A673 (cell line): Measurements from ENCODE around the gene MEGF6. TPM values are rescaled to one million over a fixed set of nuclear protein-coding genes. Genes with fewer than 3 reads are reported as not detected.

Experiments
- BruUV-seq: library from RNA; stranded (reverse); fragments of 400-500 nt; replicated peaks from 2 replicates; lab custom pipeline; 2021; lab: Mats Ljungman, UMichigan
- CTCF ChIA-PET: fragments of 300-600 bp; sonication (Branson Sonifier 250); formaldehyde crosslinking; loops from one replicate; lab custom pipeline; 2022; ENCODE audit warnings: antibody characterized with exemption; lab: Charles Lee
- POLR2A ChIA-PET: fragments of 300-600 bp; sonication (Branson Sonifier 250); formaldehyde crosslinking; loops from one replicate; lab custom pipeline; 2022; ENCODE audit warnings: antibody characterized with exemption; ENCODE audit not compliant: low non-redundant PET; lab: Charles Lee
- DNase-seq: peaks from one replicate; pipeline ENCODE4 v3.0.0-alpha.2; 2015; ENCODE audit warnings: low spot score
- H3K27ac ChIP-seq: fragments of 200-600 bp; sonication (generic); 2 replicates; pipeline ENCODE4 v1.5.1; 2016; ENCODE audit warnings: mixed run types, low read depth, mild to moderate bottlenecking, mixed read lengths, antibody characterized with exemption, low read length; ENCODE audit not compliant: poor library complexity, severe bottlenecking
- H3K27me3 ChIP-seq: fragments of 200-600 bp; sonication (generic); replicated peaks from 2 replicates; pipeline ENCODE4 v1.6.1; 2017; ENCODE audit warnings: mixed run types, low read depth, mild to moderate bottlenecking, mixed read lengths, antibody characterized with exemption, low read length; ENCODE audit not compliant: insufficient read depth, poor library complexity
- H3K36me3 ChIP-seq: fragments of 200-600 bp; sonication (generic); 2 replicates; pipeline ENCODE4 v1.6.1; 2016; ENCODE audit warnings: mixed run types, mild to moderate bottlenecking, mixed read lengths, antibody characterized with exemption, low read length; ENCODE audit not compliant: insufficient read depth, poor library complexity, severe bottlenecking
- H3K4me1 ChIP-seq: fragments of 200-600 bp; sonication (generic); 2 replicates; pipeline ENCODE4 v1.6.1; 2017; ENCODE audit warnings: mixed run types, mild to moderate bottlenecking, mixed read lengths, antibody characterized with exemption, low read length; ENCODE audit not compliant: insufficient read depth, poor library complexity, severe bottlenecking
- H3K4me3 ChIP-seq: fragments of 200-600 bp; sonication (generic); 2 replicates; pipeline ENCODE4 v1.5.1; 2016; ENCODE audit warnings: low read depth, mixed run types, mild to moderate bottlenecking, mixed read lengths, low read length; ENCODE audit not compliant: poor library complexity, severe bottlenecking
- H3K9me3 ChIP-seq: fragments of 200-600 bp; sonication (generic); 2 replicates; pipeline ENCODE4 v1.6.1; 2016; ENCODE audit warnings: mixed run types, low read depth, mild to moderate bottlenecking, mixed read lengths, antibody characterized with exemption, low read length; ENCODE audit not compliant: poor library complexity, severe bottlenecking
- EZH2 ChIP-seq: fragments of 200-600 bp; sonication (generic); IDR thresholded peaks from 2 replicates; pipeline ENCODE4 v1.6.1; 2017; ENCODE audit warnings: borderline replicate concordance, low read depth, mild to moderate bottlenecking, mixed read lengths, antibody characterized with exemption, low read length; ENCODE audit not compliant: poor library complexity, severe bottlenecking
- intact Hi-C: fragments of 100-400 bp; cut with micrococcal nuclease; formaldehyde crosslinking; loops from one replicate; pipeline ENCODE4 v1.10.0; 2022; ENCODE audit not compliant: unreplicated experiment
- total RNA-seq: library from RNA; stranded (reverse); gene quantifications from 2 replicates; pipeline ENCODE4 v1.2.3, GENCODE V29; 2021
- TF ChIP-seq, protein P1 (sequence below): fragments of 300-800, 200-600 bp; sonication (generic); conservative IDR thresholded peaks from 2 replicates; pipeline ENCODE4 v1.5.1; 2017; ENCODE audit warnings: low read depth, mild to moderate bottlenecking, antibody characterized with exemption, low read length, moderate library complexity, mixed read lengths

MEGF6 gene
- total RNA-seq, 1 experiment from 2014 or later: 2.8 TPM

DNA sequence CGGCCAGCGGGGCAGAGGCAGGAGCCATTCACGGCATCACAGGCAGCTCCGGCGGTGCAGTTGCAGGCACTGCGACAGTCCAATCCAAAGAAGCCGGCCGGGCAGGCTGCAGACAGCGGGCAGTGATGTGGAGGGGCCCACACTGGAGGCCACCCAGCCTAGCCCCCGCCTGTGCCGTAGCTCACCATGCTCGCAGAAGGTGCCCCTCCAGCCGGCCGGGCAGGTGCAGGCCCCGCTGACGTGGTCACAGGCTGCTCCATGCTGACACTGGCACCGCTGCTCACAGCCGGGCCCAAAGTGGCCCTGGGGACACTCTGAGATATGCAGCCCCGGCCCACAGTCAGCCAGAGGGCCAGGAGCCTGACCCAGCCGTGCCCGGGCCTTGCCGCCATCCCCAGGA lies 111.7 kb downstream of the MEGF6 start:
- intact Hi-C loops: no loop called here
- H3K27me3 ChIP-seq: no peaks in the 10 kb centered on the region
- H3K4me1 ChIP-seq: no peaks in the 10 kb centered on the region
- H3K27ac ChIP-seq: no peak overlapping the region
- ChIA-PET POLR2A (no interaction called here), CTCF (interaction anchor here (1.1 kb wide), 1 partner anchor 8 kb away, joined by 3 read pairs; no protein-coding TSS in a partner anchor)
- no peak for DNase-seq
- H3K9me3 ChIP-seq: no peaks in the 10 kb centered on the region
- H3K4me3 ChIP-seq: no peak overlapping the region
- TF ChIP-seq EZH2: no peak
- TF ChIP-seq, protein P1, sequence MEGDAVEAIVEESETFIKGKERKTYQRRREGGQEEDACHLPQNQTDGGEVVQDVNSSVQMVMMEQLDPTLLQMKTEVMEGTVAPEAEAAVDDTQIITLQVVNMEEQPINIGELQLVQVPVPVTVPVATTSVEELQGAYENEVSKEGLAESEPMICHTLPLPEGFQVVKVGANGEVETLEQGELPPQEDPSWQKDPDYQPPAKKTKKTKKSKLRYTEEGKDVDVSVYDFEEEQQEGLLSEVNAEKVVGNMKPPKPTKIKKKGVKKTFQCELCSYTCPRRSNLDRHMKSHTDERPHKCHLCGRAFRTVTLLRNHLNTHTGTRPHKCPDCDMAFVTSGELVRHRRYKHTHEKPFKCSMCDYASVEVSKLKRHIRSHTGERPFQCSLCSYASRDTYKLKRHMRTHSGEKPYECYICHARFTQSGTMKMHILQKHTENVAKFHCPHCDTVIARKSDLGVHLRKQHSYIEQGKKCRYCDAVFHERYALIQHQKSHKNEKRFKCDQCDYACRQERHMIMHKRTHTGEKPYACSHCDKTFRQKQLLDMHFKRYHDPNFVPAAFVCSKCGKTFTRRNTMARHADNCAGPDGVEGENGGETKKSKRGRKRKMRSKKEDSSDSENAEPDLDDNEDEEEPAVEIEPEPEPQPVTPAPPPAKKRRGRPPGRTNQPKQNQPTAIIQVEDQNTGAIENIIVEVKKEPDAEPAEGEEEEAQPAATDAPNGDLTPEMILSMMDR: no peak
- no peaks in the 10 kb centered on the region for H3K36me3 ChIP-seq
- BruUV-seq: no TSS peak

DNA sequence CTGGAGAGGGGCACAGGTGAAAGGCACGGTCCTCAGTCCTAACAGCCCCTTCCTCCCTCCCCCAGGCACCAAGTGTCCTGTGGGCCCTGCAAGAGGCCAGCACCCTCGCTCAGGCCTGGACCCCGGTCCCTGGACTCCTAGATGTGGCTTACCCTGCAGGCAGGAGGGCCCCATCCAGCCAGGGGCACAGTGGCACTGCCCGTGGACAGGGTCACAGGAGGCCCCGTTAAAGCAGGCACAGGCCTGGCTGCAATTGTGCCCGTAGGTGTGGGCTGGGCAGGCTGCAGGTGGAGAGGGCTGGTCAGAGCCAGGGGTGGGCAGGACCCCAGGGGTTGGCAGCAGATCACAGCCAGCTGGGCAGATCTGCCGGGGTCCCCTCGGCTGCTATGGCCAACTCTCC lies 112.3 kb downstream of the MEGF6 start:
- DNase-seq: no peak
- Histone ChIP-seq H3K27ac (no peak overlapping the region), H3K27me3 (no peaks in the 10 kb centered on the region), H3K4me1 (no peaks in the 10 kb centered on the region), H3K9me3 (no peaks in the 10 kb centered on the region), H3K36me3 (no peaks in the 10 kb centered on the region), H3K4me3 (no peak overlapping the region)
- intact Hi-C loops: no loop called here
- POLR2A ChIA-PET: no interaction called here
- TF ChIP-seq, protein P1: no peak
- TF ChIP-seq EZH2: no peak
- CTCF ChIA-PET: interaction anchor here (1.1 kb wide), 1 partner anchor 8 kb away, joined by 3 read pairs; no protein-coding TSS in a partner anchor
- BruUV-seq: no TSS peak

DNA sequence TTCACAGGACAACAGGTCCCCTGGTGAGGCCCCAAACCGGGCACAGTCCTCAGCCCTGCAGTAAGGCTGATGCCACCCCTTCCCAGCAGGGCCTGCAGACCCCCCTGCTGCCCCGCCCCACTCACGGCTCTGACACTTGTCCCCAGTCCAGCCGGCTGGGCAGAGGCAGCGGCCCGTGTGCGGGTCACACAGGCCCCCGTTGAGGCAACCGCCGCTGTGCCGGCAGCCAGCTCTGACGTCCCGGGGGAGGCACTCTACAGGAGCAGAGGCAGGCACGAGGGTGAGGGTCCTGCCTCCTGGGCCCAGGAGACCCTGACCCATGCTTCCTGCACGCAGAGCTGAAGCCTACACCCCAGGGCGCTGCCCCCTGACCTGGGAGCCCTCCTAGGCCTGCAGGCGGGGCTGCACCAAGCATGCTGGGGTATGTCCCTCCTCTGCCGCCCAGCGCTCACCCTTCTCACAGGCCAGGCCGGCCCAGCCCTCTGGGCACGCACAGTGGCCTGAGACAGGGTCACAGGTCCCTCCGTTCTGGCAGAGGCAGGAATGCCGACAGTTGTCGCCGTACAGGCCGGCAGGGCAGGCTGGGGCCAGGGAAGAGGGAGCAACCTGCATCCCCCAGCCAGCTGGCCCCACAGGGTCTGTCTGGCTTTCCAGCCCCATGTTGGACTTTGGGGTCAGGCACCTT lies 112.9 kb downstream of the MEGF6 start:
- H3K9me3 ChIP-seq: no peaks in the 10 kb centered on the region
- no TSS peak for BruUV-seq
- CTCF ChIA-PET: no interaction called here

More for the DNA sequence above, 112.9 kb downstream of the MEGF6 start:
- H3K27me3 ChIP-seq: no peaks in the 10 kb centered on the region
- POLR2A ChIA-PET: no interaction called here
- no peaks in the 10 kb centered on the region for H3K36me3 ChIP-seq
- intact Hi-C loops: no loop called here
- DNase-seq: no peak
- no peak overlapping the region for H3K4me3 ChIP-seq
- H3K4me1 ChIP-seq: no peaks in the 10 kb centered on the region
- H3K27ac ChIP-seq: no peak overlapping the region
- no peak for TF ChIP-seq EZH2
- TF ChIP-seq, protein P1: no peak
